Measurements from ENCODE around the gene TEC. TPM values are rescaled to one million over a fixed set of nuclear protein-coding genes. Genes with fewer than 3 reads are reported as not detected.
A peak's percentile ranks its signal among the peaks of the same experiment; 100 is the strongest.

Gene TEC
- total and polyA plus RNA-seq, 2 of the 8 experiments (the other 6 are each of a cell fraction or from before 2014, with no cell fraction given) = 0.73 to 1.8 TPM

GRCh38 chr4:48127231-48127630 is 142.4 kb downstream of the TEC start (continued):
- TF ChIP-seq CHD7 (IDR thresholded peaks at IDR 0.05; ENCODE audit: insufficient replicate concordance, low read length) = peak; percentile 67
- TF ChIP-seq PHF8 (conservative IDR thresholded peaks at IDR 0.05; ENCODE audit: low read depth, low read length) = no peak
- no peak for TF ChIP-seq CBX5 (IDR thresholded peaks at IDR 0.05; ENCODE audit: low read depth, low read length)
- no peak for TF ChIP-seq SRF (IDR thresholded peaks at IDR 0.05; ENCODE audit: low read depth, low read length)

All from H1 (cell line).